ENCODE measurements around the gene NAP1L4.

Gene NAP1L4

GRCh38 chr11:2991452-2992233 lies 486 bp downstream of the NAP1L4 start:
- DNase-seq, result no peak

DNA sequence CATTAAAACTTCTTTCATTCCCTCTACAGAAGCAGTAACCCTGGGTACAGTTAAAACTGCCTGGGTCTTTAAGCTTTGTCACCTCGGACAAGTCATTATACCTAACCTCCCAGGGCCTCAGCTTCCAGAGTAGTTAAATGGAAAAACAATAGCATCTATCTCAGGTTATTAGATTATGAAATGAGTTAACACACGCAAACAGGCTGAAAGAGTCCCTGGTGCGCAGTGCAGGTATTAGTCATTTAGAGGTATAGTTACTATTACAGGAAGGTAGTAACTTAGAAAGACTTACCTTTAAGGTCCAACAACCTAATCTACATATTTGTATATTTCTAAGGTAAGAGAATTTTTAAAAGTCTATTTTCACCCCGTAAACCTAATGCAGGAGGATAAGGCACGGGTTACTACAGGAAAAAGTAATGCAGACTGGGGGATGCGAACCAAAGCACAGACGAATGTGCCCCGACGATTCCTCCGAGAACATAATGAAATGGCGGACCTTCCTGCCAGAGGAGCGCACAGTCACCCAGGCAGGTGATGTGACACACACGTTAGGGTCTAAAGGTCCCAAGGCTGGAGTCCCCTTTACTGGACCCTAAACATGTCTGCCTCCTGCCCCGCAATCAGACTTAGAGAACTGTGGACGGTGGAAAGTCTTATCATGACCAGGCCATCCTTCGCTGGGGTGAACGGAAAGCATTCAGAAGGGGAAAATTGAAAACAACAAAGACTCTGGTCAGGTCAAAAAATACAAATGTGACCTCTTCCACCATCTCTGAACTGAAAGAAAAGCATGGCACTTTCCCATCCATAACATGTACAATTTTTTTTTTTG lies 1.3 kb downstream of the NAP1L4 start:
- no peak for DNase-seq

DNA sequence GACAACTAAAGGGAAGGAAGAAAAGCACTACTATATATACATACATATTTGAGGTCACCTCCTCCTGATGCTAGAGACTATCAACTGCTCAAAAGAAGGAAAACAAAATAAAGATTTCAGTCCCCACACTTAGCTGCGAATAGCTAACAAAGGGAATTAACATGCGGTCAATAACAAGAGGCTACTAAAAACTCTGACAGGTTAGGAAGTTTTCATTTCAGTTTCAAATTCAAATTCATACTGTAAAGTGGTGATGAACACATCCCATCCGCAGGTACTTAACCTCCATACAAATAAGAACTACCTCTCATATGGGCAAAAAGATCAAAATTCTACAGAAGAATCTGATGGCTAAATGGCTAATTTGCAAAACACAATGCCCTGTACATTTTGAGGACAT lies 2.6 kb downstream of the NAP1L4 start:
- no peak for DNase-seq

DNA sequence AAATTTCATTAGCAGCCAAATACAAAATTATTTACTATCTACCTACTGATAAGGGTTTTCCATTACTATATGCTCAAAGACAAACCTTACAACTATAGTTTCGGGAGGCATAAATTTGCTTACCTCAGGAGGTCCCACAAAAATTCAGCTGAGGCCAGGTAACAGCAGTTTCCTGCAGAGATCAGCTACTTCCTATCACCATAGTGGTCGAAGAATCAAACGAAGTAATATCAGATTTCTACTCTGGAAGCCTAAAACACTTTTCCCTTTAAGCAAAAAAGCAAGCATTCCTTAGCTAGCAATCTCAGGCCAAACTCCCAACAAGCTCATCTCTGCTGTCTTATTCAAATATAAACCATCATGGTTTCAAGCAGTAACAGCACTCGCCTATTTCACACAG lies 3.1 kb downstream of the NAP1L4 start:
- DNase-seq, result no peak

DNA sequence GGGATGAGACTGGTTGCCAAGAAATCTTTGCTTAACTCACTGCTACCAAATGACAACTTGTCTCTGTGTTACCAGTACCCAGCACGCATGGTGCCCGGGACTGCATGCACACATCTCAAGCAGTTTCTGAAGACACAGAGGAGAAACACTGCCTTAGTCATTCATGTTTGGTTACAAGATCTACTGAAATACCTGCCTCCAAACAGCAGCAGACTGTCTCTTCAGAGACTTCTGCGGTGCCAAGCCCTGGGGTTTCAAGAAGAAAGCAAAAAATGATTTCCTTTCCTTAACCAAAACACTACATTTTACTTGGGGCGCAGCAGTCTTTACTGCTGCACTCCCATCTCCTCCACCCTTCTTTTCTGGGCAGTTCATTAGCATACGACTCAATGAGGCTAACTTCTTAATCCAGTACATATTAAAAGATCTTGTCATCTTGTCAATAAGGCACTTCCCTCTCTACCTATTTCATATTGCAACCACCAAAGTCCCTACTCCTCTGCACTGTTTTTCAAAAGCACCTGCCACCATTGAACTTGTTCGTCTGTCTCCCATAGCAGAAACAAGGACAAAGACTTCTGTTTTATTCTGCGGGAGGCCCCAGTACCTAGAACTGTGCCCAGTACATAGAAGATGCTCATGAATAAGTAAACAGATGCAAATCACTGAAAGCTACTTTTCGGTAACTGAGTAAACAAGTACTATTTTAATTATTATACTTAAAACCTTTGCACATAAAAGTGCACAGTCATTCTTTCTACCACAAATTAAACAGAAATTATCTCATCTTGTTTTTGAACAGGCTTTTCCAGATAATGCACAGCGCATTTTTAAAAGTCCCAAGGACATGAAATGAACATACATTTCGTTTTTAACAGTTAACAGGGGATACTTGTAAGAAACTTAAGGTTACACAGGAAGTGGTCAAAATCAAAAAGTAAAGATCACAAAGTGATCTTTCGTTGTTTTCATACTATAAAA lies 4.0 kb downstream of the NAP1L4 start:
- DNase-seq, result no peak

DNA sequence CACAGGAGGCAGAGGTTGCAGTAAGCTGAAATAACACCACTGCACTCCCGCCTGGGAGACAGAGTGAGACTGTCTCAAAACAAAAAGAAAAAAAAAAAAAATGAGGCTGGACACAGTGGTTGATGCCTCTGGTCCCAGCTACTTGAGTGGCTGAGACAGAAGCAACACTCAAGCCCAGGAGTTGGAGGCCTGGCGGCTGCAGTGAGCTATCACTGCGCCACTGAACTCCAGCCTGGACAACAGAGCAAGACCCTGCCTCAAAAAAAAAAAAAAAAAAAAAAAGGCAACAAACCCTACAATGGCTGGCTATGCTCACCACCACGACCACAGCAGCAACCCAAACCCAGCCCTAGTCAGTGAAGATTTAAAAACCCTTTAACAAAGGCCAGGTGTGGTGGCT lies 8.2 kb downstream of the NAP1L4 start:
- DNase-seq, result no peak

DNA sequence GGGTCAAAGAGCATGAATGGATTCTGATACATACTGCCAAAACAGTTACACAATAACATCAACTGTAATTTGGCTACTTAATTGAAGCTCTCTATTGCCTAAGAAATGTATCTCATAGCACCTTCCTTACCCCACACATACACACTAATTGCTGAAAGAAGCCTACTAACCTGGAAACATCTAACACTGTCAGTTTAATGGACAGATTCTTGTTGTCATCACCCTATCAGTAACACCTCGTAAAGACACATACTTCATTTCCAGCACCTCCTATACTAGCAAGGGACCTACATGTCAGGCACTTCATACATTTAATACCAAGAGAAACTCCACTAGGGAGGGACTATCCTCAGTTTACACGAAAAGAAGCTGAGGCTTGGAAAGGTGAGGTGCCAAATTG lies 9.9 kb downstream of the NAP1L4 start:
- no peak for DNase-seq

GRCh38 chr11:2981130-2981529 lies 11.0 kb downstream of the NAP1L4 start:
- no peak for DNase-seq

GRCh38 chr11:2980168-2980840 lies 11.8 kb downstream of the NAP1L4 start:
- DNase-seq, result no peak

DNA sequence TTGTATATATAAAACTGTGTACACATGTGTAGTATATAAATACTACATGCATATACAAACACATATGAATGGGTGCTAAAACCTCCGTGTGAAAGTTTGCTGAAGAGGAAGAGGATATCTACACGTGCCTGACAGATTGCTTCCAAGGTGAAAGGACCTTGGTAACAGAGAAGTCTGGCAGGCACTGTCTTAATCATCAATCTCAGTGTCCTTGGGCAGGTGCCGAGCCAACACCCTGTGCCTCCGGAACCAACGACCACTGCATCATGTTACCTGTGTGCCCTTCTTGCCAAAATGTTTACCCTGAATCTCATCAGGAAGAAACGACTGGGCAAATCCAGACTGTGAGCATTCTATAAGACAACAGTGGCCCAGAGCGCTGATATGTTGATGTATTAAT lies 15.0 kb downstream of the NAP1L4 start:
- no peak for DNase-seq

GRCh38 chr11:2976294-2977063 lies 15.7 kb downstream of the NAP1L4 start:
- no peak for DNase-seq

DNA sequence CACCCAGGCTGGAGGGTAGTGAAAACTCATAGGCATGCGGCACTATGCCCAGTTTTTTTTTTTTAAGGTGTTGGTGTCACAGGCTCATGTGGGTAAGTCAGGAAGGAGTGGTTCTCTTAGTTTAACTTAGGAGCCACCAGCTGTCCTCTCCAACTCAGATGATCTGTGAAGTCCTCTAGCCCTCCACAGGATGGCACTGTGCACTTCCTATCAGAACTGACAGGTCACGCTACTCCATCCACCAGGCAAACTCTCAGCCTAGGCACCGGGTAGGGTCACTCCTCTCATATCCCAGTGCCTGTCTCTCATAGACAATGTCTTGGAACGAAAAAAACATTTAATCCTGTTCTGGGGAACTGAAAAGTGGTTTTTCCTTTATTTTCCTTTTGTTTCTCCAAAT lies 16.5 kb downstream of the NAP1L4 start:
- DNase-seq, result peak; percentile 16

DNA sequence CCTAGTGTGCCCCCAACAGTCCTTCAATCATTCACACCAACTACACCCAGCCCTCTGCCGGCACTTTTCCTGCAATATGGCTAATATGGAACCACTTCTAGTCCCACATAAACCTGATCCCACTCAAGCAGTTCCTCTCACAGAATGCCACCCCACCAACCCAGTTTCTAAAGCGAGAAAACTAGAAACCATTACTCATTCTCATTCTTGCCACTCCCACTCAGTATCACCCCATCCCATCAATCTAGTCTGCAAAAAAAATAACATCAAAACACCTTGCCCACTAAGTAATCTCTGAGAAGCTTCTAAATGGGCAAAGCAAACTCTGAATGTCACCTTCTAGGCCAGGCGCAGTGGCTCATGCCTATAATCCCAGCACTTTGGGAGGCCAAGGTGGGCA lies 17.9 kb downstream of the NAP1L4 start:
- no peak for DNase-seq

DNA sequence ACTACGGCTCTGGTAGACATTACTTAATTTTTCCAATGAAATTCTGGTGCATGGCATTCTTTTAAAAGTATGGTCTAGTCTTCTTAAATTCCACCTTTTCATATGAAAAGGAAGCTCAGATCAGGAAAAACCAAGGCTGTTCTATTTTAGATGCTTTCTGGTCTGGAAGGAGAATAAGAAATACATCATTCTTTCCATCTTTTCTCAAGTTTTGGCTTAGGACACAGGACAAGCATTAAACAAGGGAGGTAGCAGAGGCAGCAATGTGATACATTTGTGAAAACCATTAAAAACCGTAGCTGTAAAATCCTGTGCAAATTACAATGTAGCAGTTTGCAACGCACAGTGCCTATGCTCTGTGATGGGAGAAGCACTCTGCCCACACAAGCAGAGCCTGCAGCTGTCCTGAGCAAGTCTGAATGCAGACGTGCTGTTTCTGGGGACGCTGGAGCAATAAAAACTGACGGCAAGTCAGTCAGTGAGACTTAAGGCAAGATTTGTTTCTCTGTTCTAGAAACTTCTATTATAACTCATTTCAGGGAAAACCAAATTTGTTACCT lies 23.7 kb downstream of the NAP1L4 start:
- no peak for DNase-seq

DNA sequence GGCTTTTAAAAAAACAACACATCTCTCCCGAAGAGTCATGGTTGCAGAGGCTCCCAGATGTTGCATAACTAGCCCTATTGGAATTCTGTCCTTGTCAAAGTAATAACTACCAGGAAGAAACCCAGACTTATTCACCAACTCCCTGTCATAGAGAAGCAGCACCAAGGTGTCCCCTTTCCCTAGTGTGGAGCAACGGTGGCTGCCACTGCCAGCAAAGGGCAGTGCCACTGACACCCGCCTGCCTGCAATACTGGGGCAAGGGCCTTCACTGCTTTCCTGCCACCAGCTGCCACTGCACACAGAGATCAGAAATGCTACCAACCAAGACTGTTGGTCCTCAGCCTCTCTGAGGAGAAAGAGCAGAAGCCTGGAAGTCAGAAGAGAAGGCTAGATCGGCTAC lies 27.3 kb downstream of the NAP1L4 start:
- no peak for DNase-seq

DNA sequence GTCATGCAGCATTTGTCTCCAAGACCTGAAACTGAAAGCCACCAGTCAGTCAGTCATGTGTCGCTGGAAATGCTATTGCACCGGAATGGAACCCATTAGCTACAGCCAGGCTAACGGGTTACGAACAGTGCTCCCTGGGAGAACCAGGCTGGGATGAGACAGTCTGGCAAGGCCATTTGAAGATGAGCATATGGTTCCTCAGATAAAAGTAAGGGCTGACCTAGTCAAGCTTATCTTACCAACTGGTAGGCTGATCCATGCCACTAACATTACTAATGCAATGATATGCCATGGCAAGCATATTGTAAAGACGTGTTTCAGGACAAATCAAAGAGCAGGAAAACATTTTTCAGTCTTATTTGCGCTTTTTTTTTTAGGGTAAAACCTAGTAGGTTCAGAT lies 28.4 kb downstream of the NAP1L4 start:
- DNase-seq, result no peak

- DNase-seq, result no peak
These were observed 28.9 kb downstream of the NAP1L4 start for GRCh38 chr11:2963112-2963754.

- no peak for DNase-seq
These were observed 31.0 kb downstream of the NAP1L4 start for GRCh38 chr11:2961080-2961479.

DNA sequence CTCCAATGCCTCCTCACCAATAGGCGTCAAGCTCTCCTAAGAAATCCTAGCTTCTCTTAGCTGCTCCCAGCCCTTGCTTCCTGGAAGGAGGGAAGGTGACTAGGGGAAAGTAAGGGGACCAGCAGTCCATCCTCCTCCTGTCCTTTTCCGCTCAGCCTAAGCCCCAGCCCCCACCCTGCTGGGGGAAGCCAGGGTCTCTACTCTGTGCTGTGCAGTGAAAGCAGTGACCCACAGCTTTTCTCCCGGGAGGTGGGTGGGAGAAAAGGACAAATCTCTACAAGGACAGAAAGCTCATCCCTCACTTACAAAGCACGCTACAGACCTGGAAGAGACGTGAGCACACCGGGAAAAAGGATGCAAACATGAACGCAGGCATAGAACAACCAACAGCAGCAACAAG lies 32.0 kb downstream of the NAP1L4 start:
- DNase-seq, result no peak

DNA sequence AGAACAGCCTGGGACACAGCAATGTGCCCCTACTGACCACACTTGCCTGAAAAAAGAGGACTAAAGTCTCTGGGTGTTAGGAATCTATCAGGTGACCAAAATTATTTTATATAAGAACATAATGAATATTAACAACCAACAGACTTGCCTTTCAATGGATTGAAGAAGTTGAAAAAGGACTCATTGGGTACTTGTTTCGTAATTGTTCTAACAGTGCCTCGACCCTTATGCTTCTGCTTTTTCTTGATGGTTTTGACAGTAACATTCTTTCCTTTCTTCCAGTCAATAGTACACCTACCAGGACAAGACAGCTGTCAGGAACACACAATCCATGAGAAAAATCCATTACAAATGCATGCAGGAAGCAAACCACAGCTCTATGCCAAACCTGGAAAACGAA lies 33.9 kb downstream of the NAP1L4 start:
- DNase-seq, result no peak

DNA sequence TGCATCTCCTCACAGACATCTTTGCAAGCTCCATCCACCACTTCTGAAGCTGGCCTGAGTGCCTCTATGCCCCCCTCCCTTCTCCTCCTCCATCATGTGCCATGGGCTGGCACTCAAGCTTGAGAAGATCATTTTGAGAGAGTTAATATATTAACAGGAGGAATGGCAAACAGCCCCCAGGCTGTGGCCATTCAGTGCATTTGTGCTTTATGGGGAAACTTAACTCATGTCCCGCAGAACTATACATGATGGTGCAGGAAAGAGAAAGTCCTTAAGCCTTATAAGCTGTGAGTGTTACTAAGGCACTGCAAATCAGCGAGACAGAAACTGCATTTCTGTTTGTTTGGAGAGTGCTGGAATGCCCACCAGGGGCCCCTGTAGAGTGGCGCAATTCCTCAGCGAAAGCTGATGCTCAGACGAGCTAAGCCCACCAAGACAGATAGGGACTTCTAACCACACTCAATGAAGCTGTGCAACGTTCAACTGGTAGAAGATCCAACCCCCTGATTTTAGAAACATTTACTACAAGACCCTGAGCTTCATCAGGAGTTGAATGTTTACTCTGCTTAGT lies 36.1 kb downstream of the NAP1L4 start:
- no peak for DNase-seq

Data from fibroblast of skin of right biceps (primary cell).